ENCODE measurements around the gene ANKRD26. TPM values are rescaled to one million over a fixed set of nuclear protein-coding genes. Genes with fewer than 3 reads are reported as not detected.

The ANKRD26 gene
- total RNA-seq, 1 donor from 2014 or later = 2.4 TPM

DNA sequence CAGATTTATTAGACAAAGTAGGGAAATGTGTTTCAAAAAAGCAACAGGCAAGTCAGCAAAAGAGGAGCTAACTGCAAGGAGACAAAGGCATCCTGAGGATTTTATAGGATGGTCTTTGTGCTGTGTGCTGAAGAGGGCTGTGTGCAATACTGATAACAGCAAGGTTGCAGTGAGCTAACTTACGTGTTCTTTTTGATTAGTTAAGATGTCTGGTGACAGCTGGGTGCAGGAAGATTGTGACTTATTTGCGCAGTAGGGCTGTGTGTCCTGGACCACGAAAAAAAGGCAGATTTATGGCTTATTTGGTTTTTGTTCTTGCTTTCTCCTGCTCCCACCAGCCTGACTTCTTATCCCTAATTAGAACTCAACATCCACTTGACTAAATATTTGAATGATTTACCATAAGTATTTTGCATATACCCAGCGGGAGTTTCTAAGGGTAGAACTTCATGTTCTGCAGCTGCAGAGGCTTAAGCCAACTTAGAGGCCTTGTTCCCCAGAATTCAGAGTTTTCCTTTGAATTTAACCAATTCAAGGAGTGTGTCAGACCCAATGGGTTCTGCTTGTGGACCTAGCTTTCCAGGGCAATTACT lies 119.0 kb downstream of the ANKRD26 start:
- DNase-seq (ENCODE audit: low spot score in 2 of 2) = no peak
- H3K27ac ChIP-seq = no peak overlapping the region
- intact Hi-C loops (cut with DNase I) = no loop called here
- no peaks in the 10 kb centered on the region for H3K27me3 ChIP-seq
- no peaks in the 10 kb centered on the region for H3K9me3 ChIP-seq
- H3K4me3 ChIP-seq = no peak overlapping the region
- H3K4me1 ChIP-seq = no peaks in the 10 kb centered on the region
- TF ChIP-seq, protein P1, sequence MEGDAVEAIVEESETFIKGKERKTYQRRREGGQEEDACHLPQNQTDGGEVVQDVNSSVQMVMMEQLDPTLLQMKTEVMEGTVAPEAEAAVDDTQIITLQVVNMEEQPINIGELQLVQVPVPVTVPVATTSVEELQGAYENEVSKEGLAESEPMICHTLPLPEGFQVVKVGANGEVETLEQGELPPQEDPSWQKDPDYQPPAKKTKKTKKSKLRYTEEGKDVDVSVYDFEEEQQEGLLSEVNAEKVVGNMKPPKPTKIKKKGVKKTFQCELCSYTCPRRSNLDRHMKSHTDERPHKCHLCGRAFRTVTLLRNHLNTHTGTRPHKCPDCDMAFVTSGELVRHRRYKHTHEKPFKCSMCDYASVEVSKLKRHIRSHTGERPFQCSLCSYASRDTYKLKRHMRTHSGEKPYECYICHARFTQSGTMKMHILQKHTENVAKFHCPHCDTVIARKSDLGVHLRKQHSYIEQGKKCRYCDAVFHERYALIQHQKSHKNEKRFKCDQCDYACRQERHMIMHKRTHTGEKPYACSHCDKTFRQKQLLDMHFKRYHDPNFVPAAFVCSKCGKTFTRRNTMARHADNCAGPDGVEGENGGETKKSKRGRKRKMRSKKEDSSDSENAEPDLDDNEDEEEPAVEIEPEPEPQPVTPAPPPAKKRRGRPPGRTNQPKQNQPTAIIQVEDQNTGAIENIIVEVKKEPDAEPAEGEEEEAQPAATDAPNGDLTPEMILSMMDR (IDR thresholded peaks at IDR 0.05) = no peak
- H3K36me3 ChIP-seq = no peaks in the 10 kb centered on the region

DNA sequence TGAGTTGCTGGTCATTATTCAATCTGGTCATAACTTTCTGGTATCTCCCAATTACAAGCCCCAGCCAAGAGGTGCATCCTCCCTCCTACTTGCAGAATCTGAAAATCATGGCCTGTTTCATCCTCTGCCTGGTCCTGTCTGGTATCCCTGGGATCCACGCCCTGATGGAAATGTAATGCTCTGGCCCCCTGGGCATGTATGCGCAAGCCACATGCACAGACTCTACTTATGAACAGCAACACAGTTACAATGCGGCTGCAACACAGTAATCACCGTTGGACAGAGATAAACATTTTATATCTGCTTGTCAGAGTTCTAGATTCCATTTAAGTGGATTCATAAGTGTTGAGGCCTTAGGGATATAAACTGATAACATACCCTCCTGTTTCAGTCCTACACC lies 121.8 kb downstream of the ANKRD26 start:
- intact Hi-C loops (cut with DNase I) = no loop called here
- H3K36me3 ChIP-seq = no peaks in the 10 kb centered on the region
- TF ChIP-seq, protein P1 (IDR thresholded peaks at IDR 0.05) = no peak

DNA sequence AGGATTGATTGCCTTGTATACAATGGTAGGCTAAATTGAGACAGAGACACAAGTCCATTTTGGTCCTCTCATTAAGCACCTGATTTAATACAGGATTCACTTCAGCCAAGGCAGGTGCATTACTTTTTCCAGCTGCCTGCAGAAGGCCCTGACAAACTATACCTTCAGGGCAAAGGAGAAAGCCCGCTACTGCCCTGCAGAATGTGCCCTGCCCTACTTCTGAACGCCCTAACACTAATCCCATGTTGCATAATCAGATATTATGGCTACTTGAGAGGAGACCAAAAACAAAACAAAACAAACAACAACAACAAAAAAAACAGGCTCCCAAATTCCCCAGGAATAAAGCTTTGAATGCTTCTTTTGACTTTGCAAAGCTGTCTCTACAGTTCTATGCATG lies 122.7 kb downstream of the ANKRD26 start:
- Histone ChIP-seq H3K27me3 (no peaks in the 10 kb centered on the region), H3K36me3 (no peaks in the 10 kb centered on the region), H3K9me3 (no peaks in the 10 kb centered on the region), H3K27ac (no peak overlapping the region), H3K4me3 (no peak overlapping the region), H3K4me1 (no peaks in the 10 kb centered on the region)
- intact Hi-C loops (cut with DNase I) = no loop called here
- no peak for DNase-seq (ENCODE audit: low spot score in 2 of 2)
- TF ChIP-seq, protein P1 (IDR thresholded peaks at IDR 0.05) = no peak

More for the DNA sequence above, 121.8 kb downstream of the ANKRD26 start:
- H3K4me3 ChIP-seq = no peak overlapping the region
- H3K27ac ChIP-seq = no peak overlapping the region
- no peaks in the 10 kb centered on the region for H3K9me3 ChIP-seq
- H3K27me3 ChIP-seq = no peaks in the 10 kb centered on the region
- DNase-seq (ENCODE audit: low spot score in 2 of 2) = no peak
- no peaks in the 10 kb centered on the region for H3K4me1 ChIP-seq

DNA sequence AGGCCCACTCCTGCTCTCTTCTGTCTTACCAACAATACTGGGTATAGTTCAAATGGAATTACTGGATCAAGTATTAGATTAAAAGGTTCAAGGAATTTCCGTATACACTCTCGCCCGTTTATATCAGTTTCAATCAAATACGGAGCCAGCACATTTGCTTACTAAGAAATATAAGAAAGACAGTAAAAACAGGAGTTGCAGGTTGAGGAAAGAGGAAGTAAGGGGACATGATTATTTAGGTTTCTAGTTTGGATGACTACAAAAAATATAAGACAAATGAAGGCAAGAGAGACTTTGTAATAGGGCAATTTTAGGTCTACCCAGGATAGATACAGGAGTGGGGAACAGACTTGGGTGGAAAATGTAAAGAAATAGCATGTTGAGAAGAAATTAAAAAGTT lies 129.6 kb downstream of the ANKRD26 start:
- Histone ChIP-seq H3K27ac (no peak overlapping the region), H3K9me3 (no peaks in the 10 kb centered on the region), H3K4me1 (no peaks in the 10 kb centered on the region), H3K36me3 (no peaks in the 10 kb centered on the region), H3K4me3 (no peak overlapping the region), H3K27me3 (no peaks in the 10 kb centered on the region)
- TF ChIP-seq, protein P1 (IDR thresholded peaks at IDR 0.05) = no peak
- intact Hi-C loops (cut with DNase I) = no loop called here
- DNase-seq (ENCODE audit: low spot score in 2 of 2) = no peak

DNA sequence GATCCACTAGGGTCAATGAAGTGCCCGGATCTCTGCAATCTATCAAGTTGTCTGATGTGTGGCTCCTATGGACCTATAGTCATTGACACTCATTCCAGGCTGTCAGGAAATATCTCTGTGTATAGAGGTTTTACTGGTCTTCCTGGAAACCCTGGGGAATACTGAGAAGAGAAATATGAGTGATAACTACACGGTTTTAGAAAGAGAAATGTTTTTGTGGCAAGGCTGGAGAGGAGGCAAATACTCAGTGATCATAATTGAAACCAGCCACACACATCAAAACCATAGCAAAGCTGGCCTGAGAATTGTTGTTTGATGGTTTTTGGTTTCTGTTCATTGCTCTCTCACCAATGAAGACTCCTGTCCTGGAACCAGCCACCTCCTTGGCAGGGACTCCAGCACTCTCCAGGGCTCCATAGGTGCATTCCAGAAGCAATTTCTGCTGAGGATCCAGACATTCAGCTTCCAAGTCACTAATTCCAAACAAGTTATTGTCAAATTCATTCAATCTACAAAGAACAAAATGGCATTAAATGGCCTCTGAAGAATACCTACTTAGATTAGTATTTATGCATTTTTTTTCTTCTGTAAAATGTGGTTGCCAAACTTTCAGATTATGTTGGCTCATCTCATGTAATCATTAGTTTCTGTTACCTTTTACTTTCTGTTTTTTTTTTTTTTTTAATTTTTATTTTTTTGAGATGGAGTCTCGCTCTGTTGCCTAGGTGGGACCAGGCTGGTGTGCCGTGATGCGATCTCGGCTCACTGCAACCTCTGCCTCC lies 131.0 kb downstream of the ANKRD26 start:
- no peak overlapping the region for H3K27ac ChIP-seq
- H3K36me3 ChIP-seq = no peaks in the 10 kb centered on the region
- TF ChIP-seq, protein P1 (IDR thresholded peaks at IDR 0.05) = no peak
- intact Hi-C loops (cut with DNase I) = no loop called here
- no peak overlapping the region for H3K4me3 ChIP-seq
- H3K9me3 ChIP-seq = no peaks in the 10 kb centered on the region
- no peaks in the 10 kb centered on the region for H3K4me1 ChIP-seq
- DNase-seq (ENCODE audit: low spot score in 2 of 2) = no peak
- no peaks in the 10 kb centered on the region for H3K27me3 ChIP-seq

Data from ascending aorta (tissue), 2 donors.